Stimulated activated CD8-positive, alpha-beta memory T cell treated with anti-CD3 and anti-CD28 coated beads, Interleukin-7, amount 100 ng/mL, for 48 hours (primary cell): ENCODE data around the gene POLR1C.
"Not testable (repeated sequence)": the region's sequence is repeated elsewhere in the genome, so short reads cannot be mapped to it uniquely, and the experiment has no call there.

Source experiments
- DNase-seq, 2 donors: peaks; one replicate each; pipeline ENCODE4 v3.0.0-alpha.2; 2020; ENCODE audit warnings: low read depth in 1 of 2; ENCODE audit errors: extremely low read depth in 1 of 2

Gene POLR1C

DNA sequence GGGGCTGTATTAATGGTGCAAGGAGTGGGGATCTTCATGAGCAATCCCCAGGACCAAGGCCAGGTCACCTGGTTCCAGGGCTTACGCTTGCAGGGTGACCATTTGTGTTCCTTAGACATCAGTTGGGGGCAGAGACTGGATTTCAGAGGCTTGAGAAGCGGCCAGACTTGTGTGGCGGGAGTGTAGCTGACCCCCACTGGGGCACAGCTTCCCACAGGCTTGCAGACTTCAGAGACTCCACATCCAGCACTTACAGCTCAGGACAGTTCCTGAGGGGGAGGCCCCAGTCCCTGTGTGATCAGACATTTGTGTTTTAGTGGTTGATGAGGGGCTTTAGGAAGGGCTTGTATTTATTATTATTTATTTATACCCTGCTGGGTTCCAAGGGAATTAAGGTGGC is 24.2 kb upstream of the POLR1C start:
- no peak for DNase-seq

GRCh38 chr6:43493230-43493629 is 23.7 kb upstream of the POLR1C start:
- DNase-seq = no peak

DNA sequence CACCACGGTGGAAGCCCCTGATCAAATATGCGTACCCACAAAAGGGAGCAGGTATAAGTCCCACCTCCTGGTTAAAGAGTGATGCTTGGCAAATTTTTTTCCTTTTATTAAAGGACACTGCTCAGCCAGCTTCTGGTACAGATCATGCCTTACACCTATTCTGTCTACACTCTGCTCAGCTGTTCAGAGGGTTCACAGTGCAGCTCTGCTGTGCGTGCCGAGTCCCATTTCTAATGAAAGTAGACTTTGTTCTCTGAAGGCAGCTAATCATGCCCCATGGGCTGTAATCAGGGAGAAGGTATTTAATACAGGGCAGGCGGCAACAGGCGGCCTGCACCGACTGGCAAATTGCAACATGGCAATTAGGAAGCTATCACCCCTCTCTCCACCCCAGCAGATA is 23.1 kb upstream of the POLR1C start:
- no peak for DNase-seq

GRCh38 chr6:43494321-43494720 is 22.6 kb upstream of the POLR1C start:
- DNase-seq = no peak

DNA sequence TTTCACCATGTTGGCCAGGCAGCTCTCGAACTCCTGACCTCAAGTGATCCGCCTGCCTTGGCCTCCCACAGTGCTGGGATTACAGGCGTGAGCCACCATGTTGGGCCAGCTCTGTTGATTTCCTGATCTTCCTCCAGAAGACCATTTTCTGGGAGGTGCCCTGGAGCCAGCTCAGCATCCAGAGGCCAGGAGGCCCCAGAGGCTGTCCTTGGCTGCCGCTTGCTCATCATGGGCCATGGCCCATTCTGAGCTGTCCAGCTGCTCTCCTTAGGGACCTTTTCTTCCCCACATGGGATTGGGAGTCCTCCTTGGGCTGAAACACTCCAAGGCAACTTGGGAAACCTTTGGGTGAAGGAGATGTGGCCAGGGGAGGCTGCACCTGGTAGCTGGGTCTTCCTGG is 22.1 kb upstream of the POLR1C start:
- no peak for DNase-seq

DNA sequence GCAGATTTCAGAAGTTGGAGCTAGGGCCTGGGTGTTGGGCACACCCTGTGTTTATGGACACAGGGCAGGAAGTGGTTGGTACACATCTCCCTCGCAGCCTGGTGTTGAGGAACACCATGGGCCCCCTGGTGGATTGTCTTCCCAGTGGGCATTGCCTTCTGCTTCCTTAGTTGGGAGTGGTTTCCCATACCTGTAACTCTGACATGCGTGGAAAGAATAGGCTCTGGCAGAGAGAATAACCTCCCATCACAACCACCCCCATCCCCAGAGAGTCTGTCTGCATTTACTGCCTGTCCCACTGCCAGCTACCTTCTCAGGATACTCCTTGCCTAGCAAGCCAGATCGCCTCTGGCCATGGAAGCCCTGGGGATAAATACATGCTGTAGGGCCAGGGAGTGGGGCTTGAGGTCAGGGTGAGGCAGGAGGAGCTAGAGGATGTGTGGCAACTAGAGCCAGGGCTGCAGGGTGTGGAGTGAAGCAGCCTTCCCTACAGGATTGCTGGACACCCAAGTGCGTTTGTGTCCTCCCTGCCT is 21.4 kb upstream of the POLR1C start:
- DNase-seq = no peak

GRCh38 chr6:43496370-43497128 is 20.3 kb upstream of the POLR1C start:
- DNase-seq = no peak

DNA sequence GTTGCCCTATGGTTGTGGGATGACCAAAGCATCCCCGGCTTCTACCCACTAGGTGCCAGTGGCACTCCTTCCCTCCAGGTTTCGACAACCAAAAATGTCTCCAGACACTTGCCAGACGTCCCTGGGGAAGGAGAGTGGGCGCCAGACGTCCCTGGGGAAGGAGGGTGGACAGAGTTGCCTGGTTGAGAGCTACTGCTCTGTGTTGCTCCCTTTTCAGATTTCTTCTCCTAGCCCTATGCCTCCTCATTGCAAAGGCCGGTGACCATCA is 19.8 kb upstream of the POLR1C start:
- DNase-seq = no peak

DNA sequence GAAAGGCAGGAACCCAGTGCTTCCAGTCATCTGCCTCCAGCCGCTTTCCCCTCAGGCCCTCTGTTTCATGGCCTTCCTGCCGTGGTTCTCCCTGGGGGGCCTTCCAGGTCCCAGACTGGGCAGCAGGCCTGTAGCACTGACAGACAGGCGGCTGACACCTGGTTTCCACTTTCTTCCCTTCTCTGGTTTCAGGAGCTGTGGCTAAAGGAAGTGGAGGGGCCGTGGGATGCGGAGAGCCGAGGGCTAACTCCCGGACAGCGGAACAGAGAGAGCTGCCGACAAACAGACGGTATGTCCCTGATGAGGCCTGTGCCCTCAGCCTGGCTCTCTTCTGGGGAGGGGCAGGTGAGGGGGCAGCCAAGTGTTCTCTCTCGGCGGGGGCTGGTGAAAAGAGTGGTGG is 19.2 kb upstream of the POLR1C start:
- no peak for DNase-seq

GRCh38 chr6:43498291-43498690 is 18.6 kb upstream of the POLR1C start:
- DNase-seq = not testable (repeated sequence)

- no peak for DNase-seq
Measured at GRCh38 chr6:43499028-43499815, 17.7 kb upstream of the POLR1C start.

DNA sequence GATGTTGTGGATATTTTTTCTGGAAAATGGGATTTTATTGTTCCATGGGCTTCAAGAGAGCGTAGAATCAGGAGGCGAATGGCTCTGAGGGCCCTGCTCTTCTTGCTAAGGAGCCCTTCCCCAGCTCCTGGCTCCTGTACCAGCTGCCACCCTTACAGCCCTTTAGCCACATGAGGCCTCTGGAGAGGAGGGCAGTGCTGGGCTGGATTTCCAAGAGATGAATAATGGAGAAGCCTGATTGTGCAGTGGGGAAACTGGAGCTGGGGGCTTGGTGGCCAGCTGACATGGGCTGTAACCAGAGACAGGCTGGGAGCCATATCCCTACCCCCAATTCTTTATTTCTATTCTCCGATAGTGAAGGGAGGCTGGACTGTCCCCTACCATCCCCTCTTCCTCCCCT is 16.0 kb upstream of the POLR1C start:
- DNase-seq = no peak

DNA sequence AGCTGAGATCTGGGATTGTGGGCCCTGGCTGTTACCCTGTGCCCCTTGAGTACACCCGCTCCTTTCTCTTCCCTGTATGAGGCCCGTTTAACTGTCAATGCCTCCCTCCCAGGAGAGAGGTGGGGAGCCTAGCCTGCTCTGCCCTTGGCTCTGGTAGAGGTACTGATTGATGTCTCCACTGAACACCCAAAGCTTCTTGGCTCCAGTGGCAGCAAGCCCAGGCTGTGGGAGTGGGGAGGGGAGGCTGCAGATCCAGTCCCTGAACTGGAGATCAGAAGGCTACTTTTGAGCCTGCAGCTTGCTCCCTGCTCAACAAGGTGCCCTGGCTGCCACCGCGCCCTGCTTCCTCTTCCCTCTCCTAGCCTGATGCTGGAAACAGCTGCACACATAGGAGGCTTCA is 14.2 kb upstream of the POLR1C start:
- no peak for DNase-seq

- no peak for DNase-seq
Measured at GRCh38 chr6:43503443-43503842, 13.4 kb upstream of the POLR1C start.

DNA sequence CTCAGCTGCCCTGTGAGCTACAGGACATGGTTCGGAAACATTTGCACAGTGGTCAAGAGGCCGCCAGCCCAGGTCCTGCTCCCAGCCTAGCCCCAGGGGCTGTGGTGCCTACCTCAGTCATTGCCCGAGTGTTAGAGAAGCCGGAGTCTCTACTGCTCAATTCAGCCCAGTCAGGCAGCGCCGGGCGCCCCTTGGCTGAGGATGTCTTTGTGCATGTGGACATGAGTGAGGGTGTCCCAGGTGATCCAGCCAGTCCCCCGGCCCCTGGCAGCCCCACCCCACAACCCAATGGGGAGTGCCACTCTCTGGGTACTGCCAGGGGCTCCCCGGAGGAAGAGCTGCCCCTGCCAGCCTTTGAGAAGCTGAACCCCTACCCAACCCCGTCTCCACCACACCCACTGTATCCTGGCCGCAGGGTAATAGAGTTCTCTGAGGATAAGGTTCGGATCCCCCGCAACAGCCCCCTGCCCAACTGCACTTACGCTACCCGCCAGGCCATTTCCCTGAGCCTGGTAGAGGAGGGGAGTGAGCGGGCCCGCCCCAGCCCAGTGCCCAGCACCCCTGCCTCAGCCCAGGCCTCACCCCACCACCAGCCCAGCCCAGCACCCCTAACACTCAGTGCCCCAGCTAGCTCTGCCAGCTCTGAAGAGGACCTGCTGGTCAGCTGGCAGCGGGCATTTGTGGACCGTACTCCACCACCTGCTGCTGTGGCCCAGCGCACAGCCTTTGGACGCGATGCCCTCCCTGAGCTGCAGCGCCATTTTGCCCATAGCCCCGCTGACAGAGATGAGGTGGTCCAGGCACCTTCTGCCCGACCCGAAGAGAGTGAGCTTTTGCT is 11.9 kb upstream of the POLR1C start:
- DNase-seq = no peak

- no peak for DNase-seq
Measured at GRCh38 chr6:43505718-43506117, 11.2 kb upstream of the POLR1C start.

GRCh38 chr6:43506171-43506570 is 10.7 kb upstream of the POLR1C start:
- DNase-seq = no peak

DNA sequence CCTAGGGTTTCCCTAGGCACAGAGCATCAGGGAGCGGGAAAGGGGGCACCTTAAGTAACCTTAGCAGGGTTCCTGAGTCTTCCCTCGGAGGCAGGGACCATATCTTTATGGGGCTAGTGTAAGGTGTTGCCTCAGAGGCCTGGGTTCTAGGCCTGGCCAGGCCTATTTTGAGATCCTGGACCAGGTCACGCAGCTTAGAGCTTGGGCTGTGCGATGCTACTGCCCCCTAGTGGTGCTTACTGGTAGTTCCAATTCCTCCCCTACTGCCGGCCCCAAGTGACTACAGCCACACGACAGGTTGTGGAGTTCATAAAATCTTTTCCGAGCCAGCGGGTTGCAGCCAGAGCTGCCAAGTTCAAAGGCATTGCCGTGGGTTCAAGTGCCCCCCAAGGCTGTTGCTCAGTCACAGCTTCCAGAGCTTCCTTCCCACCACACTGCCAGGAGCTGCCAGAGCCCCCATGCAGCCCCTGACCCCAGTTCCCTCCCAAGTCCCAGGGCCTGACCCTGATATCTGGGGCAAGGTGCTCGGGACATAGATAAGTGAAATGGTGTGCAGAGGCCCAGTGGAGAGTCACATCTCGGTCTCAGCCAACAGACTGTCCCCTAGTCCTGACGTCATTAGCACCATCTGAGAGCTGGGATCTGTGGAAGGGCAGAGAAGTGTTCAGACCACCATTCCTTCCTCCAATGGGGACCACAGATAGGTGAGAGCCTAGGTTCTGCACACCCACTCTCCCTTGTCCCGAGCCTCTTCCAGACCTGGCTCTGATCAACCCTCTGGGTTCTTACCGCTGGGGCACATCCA is 10.0 kb upstream of the POLR1C start:
- DNase-seq = peak; percentile 49 to 61

DNA sequence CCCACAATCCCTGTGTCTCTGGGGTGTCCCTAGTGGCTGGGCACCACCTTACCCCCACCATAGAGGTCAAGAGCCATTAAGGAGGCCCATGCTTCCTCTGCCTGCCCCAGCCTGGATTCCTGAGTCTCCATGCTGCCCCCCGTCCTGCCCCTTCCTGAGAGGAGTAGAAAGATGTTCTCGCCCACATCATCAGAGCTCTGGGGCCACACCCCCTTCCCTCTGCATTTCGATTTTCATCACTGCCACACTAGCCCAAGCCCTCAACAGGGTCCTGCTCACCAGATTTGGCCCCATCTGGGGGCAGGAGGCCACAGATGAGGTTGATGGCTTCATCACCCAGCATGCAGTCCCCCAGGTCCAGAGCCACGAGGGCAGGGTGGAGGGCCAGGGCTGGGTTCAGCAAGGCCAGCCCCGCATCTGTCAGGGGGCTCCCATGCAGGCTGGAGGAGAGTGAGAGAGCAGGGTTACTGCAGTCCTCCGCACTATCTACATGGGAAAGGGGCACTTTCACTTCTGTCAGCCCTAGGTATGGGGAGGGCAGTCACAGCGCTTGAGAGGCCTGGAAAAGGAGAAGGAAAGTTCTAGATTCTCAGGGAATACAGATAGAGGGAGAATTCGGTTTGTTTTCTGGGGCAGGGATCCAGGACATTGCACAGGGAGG is 8.3 kb upstream of the POLR1C start:
- no peak for DNase-seq
